SK-N-SH treated with all-trans-retinoic acid at 6 μM for 48 hours (cell line): ENCODE measurements around the gene PREP.

Experiments
- RARB ChIP-seq: fragments of 250-450 bp; sonication (Bioruptor Pico); IDR thresholded peaks from 2 replicates; pipeline ENCODE4 v1.8.0; 2021; ENCODE audit warnings: mild to moderate bottlenecking, moderate library complexity
- TOX ChIP-seq: fragments of 250-450 bp; sonication (Bioruptor Pico); IDR thresholded peaks from 2 replicates; pipeline ENCODE4 v1.8.0; 2021; ENCODE audit warnings: mild to moderate bottlenecking, moderate library complexity, borderline replicate concordance
- ZFP3 ChIP-seq: fragments of 250-450 bp; sonication (Bioruptor Pico); IDR thresholded peaks from 2 replicates; pipeline ENCODE4 v1.5.0; 2020; ENCODE audit warnings: mild to moderate bottlenecking, moderate library complexity
- TF ChIP-seq, protein P1 (sequence below): fragments of 250-450 bp; sonication (Bioruptor Pico); IDR thresholded peaks from 2 replicates; pipeline ENCODE4 v1.5.0; 2020; ENCODE audit warnings: mild to moderate bottlenecking, moderate library complexity
- TF ChIP-seq, protein P2 (sequence below): fragments of 250-450 bp; sonication (Bioruptor Pico); IDR thresholded peaks from 2 replicates; pipeline ENCODE4 v1.8.0; 2021; ENCODE audit warnings: low read depth, mild to moderate bottlenecking, moderate library complexity, borderline replicate concordance

DNA sequence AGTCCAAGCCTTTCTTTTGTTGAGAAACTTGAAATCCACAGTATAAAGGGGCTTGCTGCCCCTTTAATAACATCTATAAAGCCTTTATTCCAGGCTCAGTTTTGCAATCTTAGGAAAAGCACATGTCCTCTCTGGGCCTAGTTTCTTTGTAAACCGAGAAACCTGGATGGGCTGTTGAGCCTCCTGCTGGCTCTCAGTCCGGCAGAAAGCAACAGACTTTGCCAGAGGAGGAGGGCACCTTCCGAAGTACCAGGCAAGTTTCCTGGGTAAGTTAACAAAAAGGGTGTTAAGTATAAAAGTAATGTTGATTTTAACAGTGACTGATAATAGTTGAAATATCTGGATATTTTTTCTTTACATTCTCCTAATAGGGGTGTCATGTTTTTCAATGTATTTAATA, 124.1 kb downstream of the PREP start:
- TF ChIP-seq ZFP3 (CRISPR knock-in tag) (no peak), TOX (CRISPR knock-in tag) (no peak), RARB (CRISPR knock-in tag) (no peak)
- TF ChIP-seq, protein P1, sequence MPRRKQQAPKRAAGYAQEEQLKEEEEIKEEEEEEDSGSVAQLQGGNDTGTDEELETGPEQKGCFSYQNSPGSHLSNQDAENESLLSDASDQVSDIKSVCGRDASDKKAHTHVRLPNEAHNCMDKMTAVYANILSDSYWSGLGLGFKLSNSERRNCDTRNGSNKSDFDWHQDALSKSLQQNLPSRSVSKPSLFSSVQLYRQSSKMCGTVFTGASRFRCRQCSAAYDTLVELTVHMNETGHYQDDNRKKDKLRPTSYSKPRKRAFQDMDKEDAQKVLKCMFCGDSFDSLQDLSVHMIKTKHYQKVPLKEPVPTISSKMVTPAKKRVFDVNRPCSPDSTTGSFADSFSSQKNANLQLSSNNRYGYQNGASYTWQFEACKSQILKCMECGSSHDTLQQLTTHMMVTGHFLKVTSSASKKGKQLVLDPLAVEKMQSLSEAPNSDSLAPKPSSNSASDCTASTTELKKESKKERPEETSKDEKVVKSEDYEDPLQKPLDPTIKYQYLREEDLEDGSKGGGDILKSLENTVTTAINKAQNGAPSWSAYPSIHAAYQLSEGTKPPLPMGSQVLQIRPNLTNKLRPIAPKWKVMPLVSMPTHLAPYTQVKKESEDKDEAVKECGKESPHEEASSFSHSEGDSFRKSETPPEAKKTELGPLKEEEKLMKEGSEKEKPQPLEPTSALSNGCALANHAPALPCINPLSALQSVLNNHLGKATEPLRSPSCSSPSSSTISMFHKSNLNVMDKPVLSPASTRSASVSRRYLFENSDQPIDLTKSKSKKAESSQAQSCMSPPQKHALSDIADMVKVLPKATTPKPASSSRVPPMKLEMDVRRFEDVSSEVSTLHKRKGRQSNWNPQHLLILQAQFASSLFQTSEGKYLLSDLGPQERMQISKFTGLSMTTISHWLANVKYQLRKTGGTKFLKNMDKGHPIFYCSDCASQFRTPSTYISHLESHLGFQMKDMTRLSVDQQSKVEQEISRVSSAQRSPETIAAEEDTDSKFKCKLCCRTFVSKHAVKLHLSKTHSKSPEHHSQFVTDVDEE (CRISPR knock-in tag): no peak
- TF ChIP-seq, protein P2, sequence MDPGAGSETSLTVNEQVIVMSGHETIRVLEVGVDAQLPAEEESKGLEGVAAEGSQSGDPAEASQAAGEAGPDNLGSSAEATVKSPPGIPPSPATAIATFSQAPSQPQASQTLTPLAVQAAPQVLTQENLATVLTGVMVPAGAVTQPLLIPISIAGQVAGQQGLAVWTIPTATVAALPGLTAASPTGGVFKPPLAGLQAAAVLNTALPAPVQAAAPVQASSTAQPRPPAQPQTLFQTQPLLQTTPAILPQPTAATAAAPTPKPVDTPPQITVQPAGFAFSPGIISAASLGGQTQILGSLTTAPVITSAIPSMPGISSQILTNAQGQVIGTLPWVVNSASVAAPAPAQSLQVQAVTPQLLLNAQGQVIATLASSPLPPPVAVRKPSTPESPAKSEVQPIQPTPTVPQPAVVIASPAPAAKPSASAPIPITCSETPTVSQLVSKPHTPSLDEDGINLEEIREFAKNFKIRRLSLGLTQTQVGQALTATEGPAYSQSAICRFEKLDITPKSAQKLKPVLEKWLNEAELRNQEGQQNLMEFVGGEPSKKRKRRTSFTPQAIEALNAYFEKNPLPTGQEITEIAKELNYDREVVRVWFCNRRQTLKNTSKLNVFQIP: no peak
